ENCODE results near the gene AP4E1. TPM values are rescaled to one million over a fixed set of nuclear protein-coding genes. Genes with fewer than 3 reads are reported as not detected.
"Not testable (repeated sequence)": the region's sequence is repeated elsewhere in the genome, so short reads cannot be mapped to it uniquely, and the experiment has no call there.

The AP4E1 gene
- total RNA-seq, 1 donor from 2014 or later, result 11.3 TPM

DNA sequence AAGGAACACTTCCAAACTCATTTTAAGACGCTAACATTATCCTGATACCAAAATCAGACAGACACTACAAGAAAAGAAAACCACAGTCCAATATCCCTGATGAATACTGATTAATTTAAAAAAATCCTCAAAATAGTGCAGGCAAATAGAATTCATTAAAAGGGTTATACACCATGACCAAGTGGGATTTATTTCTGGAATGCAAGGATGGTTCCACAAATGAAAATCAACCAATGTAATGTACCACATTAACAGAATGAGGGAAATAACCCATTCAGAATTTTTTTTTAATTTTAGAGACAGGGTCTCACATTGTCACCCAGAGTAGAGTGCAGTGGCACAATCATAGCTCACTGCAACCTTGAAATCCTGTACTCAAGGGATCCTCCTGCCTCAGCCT is 17.3 kb upstream of the AP4E1 start:
- H3K27me3 ChIP-seq (ENCODE audit: control insufficient read depth, insufficient read depth, low read length), result no peaks in the 10 kb centered on the region
- DNase-seq (ENCODE audit: low read depth), result no peak
- H3K36me3 ChIP-seq (ENCODE audit: control insufficient read depth, insufficient read depth, low read length), result no peaks in the 10 kb centered on the region
- TF ChIP-seq, protein P1, sequence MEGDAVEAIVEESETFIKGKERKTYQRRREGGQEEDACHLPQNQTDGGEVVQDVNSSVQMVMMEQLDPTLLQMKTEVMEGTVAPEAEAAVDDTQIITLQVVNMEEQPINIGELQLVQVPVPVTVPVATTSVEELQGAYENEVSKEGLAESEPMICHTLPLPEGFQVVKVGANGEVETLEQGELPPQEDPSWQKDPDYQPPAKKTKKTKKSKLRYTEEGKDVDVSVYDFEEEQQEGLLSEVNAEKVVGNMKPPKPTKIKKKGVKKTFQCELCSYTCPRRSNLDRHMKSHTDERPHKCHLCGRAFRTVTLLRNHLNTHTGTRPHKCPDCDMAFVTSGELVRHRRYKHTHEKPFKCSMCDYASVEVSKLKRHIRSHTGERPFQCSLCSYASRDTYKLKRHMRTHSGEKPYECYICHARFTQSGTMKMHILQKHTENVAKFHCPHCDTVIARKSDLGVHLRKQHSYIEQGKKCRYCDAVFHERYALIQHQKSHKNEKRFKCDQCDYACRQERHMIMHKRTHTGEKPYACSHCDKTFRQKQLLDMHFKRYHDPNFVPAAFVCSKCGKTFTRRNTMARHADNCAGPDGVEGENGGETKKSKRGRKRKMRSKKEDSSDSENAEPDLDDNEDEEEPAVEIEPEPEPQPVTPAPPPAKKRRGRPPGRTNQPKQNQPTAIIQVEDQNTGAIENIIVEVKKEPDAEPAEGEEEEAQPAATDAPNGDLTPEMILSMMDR (IDR thresholded peaks at IDR 0.05; ENCODE audit: insufficient read depth, low read length, poor library complexity, severe bottlenecking), result no peak
- H3K4me3 ChIP-seq (ENCODE audit: low read depth, low read length), result no peak overlapping the region

DNA sequence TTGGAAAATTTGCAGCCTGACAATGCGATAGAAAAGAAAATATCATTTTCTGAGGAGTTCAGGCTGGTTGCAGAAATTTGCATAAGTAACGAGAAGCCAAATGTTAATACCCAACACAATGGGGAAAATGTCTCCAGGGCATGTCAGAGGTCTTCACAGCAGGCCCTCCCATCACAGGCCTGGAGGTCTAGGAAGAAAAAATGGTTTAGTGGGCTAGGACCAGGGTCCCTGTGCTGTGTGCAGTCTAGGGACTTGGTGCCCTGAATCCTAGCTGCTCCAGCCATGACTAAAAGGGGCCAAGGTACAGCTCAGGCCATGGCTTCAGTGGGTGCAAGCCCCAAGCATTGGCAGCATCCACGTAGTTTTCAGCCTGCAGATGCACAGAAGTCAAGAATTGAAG is 14.5 kb upstream of the AP4E1 start:
- DNase-seq (ENCODE audit: low read depth), result no peak
- Histone ChIP-seq H3K36me3 (ENCODE audit: control insufficient read depth, insufficient read depth, low read length) (no peaks in the 10 kb centered on the region), H3K4me3 (ENCODE audit: low read depth, low read length) (no peak overlapping the region), H3K27me3 (ENCODE audit: control insufficient read depth, insufficient read depth, low read length) (no peaks in the 10 kb centered on the region)
- TF ChIP-seq, protein P1 (IDR thresholded peaks at IDR 0.05; ENCODE audit: insufficient read depth, low read length, poor library complexity, severe bottlenecking), result no peak

DNA sequence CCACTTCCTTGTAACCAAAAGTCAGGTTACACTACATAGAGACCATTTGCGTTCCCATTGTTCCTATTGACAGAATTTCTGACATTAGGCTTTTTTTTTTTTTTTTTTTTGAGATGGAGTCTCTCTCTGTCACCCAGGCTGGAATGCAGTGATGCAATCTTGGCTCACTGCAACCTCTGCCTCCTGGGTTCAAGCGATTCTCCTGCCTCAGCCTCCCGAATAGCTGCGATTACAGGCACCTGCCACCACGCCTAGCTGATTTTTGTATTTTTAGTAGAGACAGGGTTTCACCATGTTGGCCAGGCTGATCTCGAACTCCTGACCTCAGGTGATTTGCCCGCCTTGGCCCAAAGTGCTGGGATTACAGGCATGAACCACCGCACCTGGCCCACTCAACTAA is 7.1 kb upstream of the AP4E1 start:
- not testable (repeated sequence) for H3K4me3 ChIP-seq (ENCODE audit: low read depth, low read length); DNase-seq (ENCODE audit: low read depth); H3K27me3 ChIP-seq (ENCODE audit: control insufficient read depth, insufficient read depth, low read length); H3K36me3 ChIP-seq (ENCODE audit: control insufficient read depth, insufficient read depth, low read length)

DNA sequence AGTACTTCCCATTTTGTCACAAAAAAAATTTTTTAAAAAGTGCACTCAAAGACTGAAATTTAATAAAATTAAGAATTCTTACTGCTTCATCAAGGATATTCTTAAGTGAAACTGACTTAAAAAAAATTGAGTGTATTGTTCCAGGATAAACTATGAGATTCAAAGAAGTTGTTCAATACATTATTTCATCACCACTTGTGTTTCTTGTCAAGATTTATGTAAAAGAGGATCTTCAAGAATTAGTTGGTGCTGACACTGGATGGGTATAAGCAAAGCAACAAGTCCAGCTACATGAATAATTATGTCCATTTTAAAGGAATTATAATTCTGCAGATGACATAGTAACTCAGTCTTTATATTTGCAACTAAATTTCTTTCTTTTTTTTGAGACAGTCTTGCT is 4.3 kb upstream of the AP4E1 start:
- DNase-seq (ENCODE audit: low read depth), result no peak
- no peak overlapping the region for H3K4me3 ChIP-seq (ENCODE audit: low read depth, low read length)
- H3K36me3 ChIP-seq (ENCODE audit: control insufficient read depth, insufficient read depth, low read length), result no peaks in the 10 kb centered on the region
- TF ChIP-seq, protein P1 (IDR thresholded peaks at IDR 0.05; ENCODE audit: insufficient read depth, low read length, poor library complexity, severe bottlenecking), result no peak
- H3K27me3 ChIP-seq (ENCODE audit: control insufficient read depth, insufficient read depth, low read length), result no peaks in the 10 kb centered on the region

DNA sequence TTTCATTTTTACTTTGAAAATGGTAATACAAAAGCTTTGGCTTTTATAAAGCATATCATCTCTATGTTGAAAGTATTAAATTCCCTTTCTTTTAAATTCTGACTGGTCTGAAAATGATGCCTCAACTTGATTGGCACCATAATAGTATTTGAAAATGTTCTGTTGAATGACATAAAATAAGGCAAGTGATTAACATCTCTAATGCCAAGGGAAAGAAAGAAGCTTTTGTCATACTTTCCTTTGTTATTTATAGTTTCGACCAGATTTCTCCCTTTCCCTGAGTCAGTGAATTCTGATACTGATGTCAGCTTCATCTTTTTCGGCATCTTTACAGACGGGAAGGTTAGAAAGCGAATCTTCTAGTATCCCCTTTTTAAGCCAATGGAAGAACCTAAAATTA is 3.4 kb upstream of the AP4E1 start:
- Histone ChIP-seq H3K36me3 (ENCODE audit: control insufficient read depth, insufficient read depth, low read length) (no peaks in the 10 kb centered on the region), H3K4me3 (ENCODE audit: low read depth, low read length) (no peak overlapping the region), H3K27me3 (ENCODE audit: control insufficient read depth, insufficient read depth, low read length) (no peaks in the 10 kb centered on the region)
- no peak for DNase-seq (ENCODE audit: low read depth)
- TF ChIP-seq, protein P1 (IDR thresholded peaks at IDR 0.05; ENCODE audit: insufficient read depth, low read length, poor library complexity, severe bottlenecking), result no peak

DNA sequence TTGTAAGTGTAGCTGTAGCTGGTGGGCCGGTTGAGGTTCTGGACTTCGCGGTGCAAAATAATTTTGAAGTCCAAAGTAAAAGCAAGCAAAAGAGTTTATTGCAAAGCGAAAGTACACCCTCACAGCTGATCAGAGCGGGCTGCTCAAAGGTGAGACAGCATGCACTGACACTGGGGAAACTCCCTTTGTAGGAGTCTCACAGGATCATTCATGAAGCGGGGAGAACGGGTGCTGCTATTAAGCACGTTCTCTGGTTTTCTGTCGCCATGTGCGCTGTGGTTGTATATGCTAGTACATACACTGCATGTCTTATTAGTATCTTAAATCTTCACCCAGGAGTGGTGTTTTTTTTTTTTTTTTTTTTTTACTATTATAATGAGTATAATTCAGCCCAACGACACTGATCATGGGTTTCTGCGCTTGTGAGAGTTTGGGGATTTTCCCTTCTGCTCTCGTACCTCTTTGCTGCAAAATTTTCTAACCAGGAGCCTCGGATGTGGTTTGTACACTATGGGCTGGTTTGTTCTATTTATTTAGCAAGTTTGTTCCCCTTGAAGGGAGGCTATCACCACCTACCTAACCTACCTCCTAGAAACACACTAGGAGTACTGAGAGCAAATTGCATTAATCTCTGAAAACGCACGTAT is 1.4 kb upstream of the AP4E1 start:
- no peaks in the 10 kb centered on the region for H3K36me3 ChIP-seq (ENCODE audit: control insufficient read depth, insufficient read depth, low read length)
- no peak for DNase-seq (ENCODE audit: low read depth)
- H3K27me3 ChIP-seq (ENCODE audit: control insufficient read depth, insufficient read depth, low read length), result no peaks in the 10 kb centered on the region
- TF ChIP-seq, protein P1 (IDR thresholded peaks at IDR 0.05; ENCODE audit: insufficient read depth, low read length, poor library complexity, severe bottlenecking), result no peak
- peak overlapping the region; percentile 97 for H3K4me3 ChIP-seq (ENCODE audit: low read depth, low read length)

Data from kidney epithelial cell (primary cell).